GM10266 (cell line): ENCODE results near the gene PLAGL2.

Experiments
- DNase-seq: peaks from one replicate; pipeline ENCODE4 v3.0.0; 2012; ENCODE audit errors: extremely low spot score
- CTCF ChIP-seq: IDR thresholded peaks from 2 replicates; pipeline ENCODE4 v1.5.1; 2012; ENCODE audit warnings: mild to moderate bottlenecking, low read depth; ENCODE audit not compliant: control insufficient read depth, insufficient read depth; ENCODE audit errors: missing control alignments

The PLAGL2 gene

GRCh38 chr20:32216179-32217142 is 8.9 kb upstream of the PLAGL2 start:
- TF ChIP-seq CTCF = no peak
- no peak for DNase-seq

- no peak for TF ChIP-seq CTCF
- no peak for DNase-seq
Observed at GRCh38 chr20:32215729-32216128, 8.2 kb upstream of the PLAGL2 start.

- no peak for DNase-seq
- no peak for TF ChIP-seq CTCF
Observed at GRCh38 chr20:32215147-32215546, 7.6 kb upstream of the PLAGL2 start.

GRCh38 chr20:32213870-32214269 is 6.3 kb upstream of the PLAGL2 start:
- DNase-seq = no peak
- TF ChIP-seq CTCF = no peak

- no peak for DNase-seq
- TF ChIP-seq CTCF = no peak
Observed at GRCh38 chr20:32209850-32210605, 2.5 kb upstream of the PLAGL2 start.

- DNase-seq = no peak
- no peak for TF ChIP-seq CTCF
Observed at GRCh38 chr20:32208499-32209154, 1.1 kb upstream of the PLAGL2 start.
